HEK293 (cell line): ENCODE data around the gene ILK.

Experiments
- CTCF ChIA-PET: fragments of 350-600 bp; formaldehyde crosslinking; extraction: SDS; loops from one replicate; lab custom pipeline; 2021; ENCODE audit warnings: antibody characterized with exemption; lab: Yijun Ruan, JAX
- POLR2A ChIA-PET: fragments of 300-600 bp; formaldehyde crosslinking; extraction: SDS; loops from one replicate; lab custom pipeline; 2020; ENCODE audit warnings: antibody characterized with exemption, inconsistent platforms; lab: Yijun Ruan, JAX
- H3K27ac ChIP-seq: fragments of 200-500 bp; sonication (Bioruptor generic); 2 replicates; pipeline ENCODE4 v1.5.1; 2014; ENCODE audit warnings: low read depth, low read length, control low read depth, inconsistent platforms; ENCODE audit errors: extremely low read depth
- H3K36me3 ChIP-seq, 2 experiments: fragments of 200-500 bp in 1 of 2; sonication (Bioruptor generic) in 1 of 2; 1 replicate in 1 of 2; 2 replicates in 1 of 2; pipeline ENCODE4 v1.5.1; 2014 to 2017; ENCODE audit warnings: inconsistent platforms in 2 of 2, low read length in 2 of 2; ENCODE audit not compliant: control insufficient read depth in 2 of 2, insufficient read depth in 1 of 2
- H3K4me1 ChIP-seq: fragments of 200-500 bp; sonication (Bioruptor generic); 2 replicates; pipeline ENCODE4 v1.5.1; 2014; ENCODE audit warnings: mild to moderate bottlenecking, low read length, inconsistent platforms; ENCODE audit not compliant: control insufficient read depth, insufficient read depth
- H3K4me3 ChIP-seq: 2 replicates; pipeline ENCODE4 v1.5.1; 2011; ENCODE audit warnings: low read depth, mild to moderate bottlenecking, control low read depth, low read length, moderate library complexity
- H3K9me3 ChIP-seq: fragments of 200-500 bp; sonication (Bioruptor generic); 2 replicates; pipeline ENCODE4 v1.5.1; 2014; ENCODE audit warnings: low read depth, low read length, inconsistent platforms; ENCODE audit not compliant: control insufficient read depth, insufficient read depth
- EGR2 ChIP-seq: fragments of 450-650 bp; formaldehyde crosslinking; IDR thresholded peaks from 2 replicates; pipeline ENCODE4 v1.5.1; 2016; ENCODE audit warnings: low read depth, missing biosample characterization, missing genetic modification characterization
- MZF1 ChIP-seq: fragments of 450-650 bp; formaldehyde crosslinking; IDR thresholded peaks from 2 replicates; pipeline ENCODE4 v1.5.1; 2017; ENCODE audit warnings: missing biosample characterization, missing genetic modification characterization, borderline replicate concordance
- ZBTB11 ChIP-seq: fragments of 450-650 bp; formaldehyde crosslinking; conservative IDR thresholded peaks from 2 replicates; pipeline ENCODE4 v1.5.1; 2016; ENCODE audit warnings: low read depth, missing biosample characterization, missing genetic modification characterization
- ZFHX2 ChIP-seq: fragments of 450-650 bp; formaldehyde crosslinking; conservative IDR thresholded peaks from 2 replicates; pipeline ENCODE4 v1.5.1; 2016; ENCODE audit warnings: missing biosample characterization, missing genetic modification characterization
- ZNF155 ChIP-seq: fragments of 450-650 bp; formaldehyde crosslinking; IDR thresholded peaks from 2 replicates; pipeline ENCODE4 v1.5.1; 2016; ENCODE audit warnings: missing biosample characterization, missing genetic modification characterization
- ZNF169 ChIP-seq: fragments of 450-650 bp; formaldehyde crosslinking; IDR thresholded peaks from 2 replicates; pipeline ENCODE4 v1.5.1; 2016; ENCODE audit warnings: missing biosample characterization, missing genetic modification characterization
- ZNF302 ChIP-seq: fragments of 450-650 bp; formaldehyde crosslinking; IDR thresholded peaks from 2 replicates; pipeline ENCODE4 v1.5.1; 2016; ENCODE audit warnings: missing biosample characterization, missing genetic modification characterization, low read depth
- ZNF37A ChIP-seq: fragments of 450-650 bp; IDR thresholded peaks from 2 replicates; pipeline ENCODE4 v1.5.1; 2018; ENCODE audit warnings: missing biosample characterization, missing genetic modification characterization
- ZNF426 ChIP-seq: fragments of 450-650 bp; formaldehyde crosslinking; IDR thresholded peaks from 2 replicates; pipeline ENCODE4 v1.5.1; 2017; ENCODE audit warnings: missing biosample characterization, missing genetic modification characterization, mild to moderate bottlenecking, inconsistent platforms, moderate library complexity
- ZNF513 ChIP-seq: fragments of 450-650 bp; IDR thresholded peaks from 2 replicates; pipeline ENCODE4 v1.5.1; 2018; ENCODE audit warnings: missing biosample characterization, missing genetic modification characterization
- ZNF585B ChIP-seq: fragments of 450-650 bp; formaldehyde crosslinking; IDR thresholded peaks from 2 replicates; pipeline ENCODE4 v1.5.1; 2016; ENCODE audit warnings: missing biosample characterization, missing genetic modification characterization
- TF ChIP-seq, protein P1 (sequence below): fragments of 450-650 bp; formaldehyde crosslinking; IDR thresholded peaks from 2 replicates; pipeline ENCODE4 v1.5.1; 2016; ENCODE audit warnings: missing biosample characterization, missing genetic modification characterization
- TF ChIP-seq, protein P2 (sequence below): IDR thresholded peaks from 2 replicates; pipeline ENCODE4 v1.6.1; 2011; ENCODE audit warnings: mild to moderate bottlenecking, low read depth, low read length, borderline replicate concordance
- TF ChIP-seq, protein P3 (sequence below): fragments of 450-650 bp; formaldehyde crosslinking; IDR thresholded peaks from 2 replicates; pipeline ENCODE4 v1.5.1; 2016; ENCODE audit warnings: missing biosample characterization, missing genetic modification characterization, borderline replicate concordance

Gene ILK

DNA sequence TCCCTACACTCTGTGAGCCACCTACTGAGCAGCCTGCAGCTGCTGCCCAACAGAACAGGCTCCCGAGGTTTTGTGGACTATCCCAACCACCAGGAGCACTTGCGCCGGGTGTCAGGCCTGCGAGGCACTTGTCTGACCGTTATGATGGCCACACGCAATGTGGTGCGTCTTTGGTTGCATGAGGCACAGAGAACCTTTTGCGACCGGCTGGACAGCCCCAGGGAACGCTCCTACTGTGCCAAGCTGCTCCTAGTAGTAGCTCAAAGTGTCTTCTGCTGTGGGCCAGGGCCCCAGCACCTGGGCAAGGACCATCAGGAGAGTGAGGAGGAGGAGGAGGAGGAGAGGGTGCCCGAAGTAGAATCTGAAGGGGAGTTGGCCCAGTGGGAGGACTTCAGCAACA is 46.5 kb upstream of the ILK start (continued):
- TF ChIP-seq, protein P1, sequence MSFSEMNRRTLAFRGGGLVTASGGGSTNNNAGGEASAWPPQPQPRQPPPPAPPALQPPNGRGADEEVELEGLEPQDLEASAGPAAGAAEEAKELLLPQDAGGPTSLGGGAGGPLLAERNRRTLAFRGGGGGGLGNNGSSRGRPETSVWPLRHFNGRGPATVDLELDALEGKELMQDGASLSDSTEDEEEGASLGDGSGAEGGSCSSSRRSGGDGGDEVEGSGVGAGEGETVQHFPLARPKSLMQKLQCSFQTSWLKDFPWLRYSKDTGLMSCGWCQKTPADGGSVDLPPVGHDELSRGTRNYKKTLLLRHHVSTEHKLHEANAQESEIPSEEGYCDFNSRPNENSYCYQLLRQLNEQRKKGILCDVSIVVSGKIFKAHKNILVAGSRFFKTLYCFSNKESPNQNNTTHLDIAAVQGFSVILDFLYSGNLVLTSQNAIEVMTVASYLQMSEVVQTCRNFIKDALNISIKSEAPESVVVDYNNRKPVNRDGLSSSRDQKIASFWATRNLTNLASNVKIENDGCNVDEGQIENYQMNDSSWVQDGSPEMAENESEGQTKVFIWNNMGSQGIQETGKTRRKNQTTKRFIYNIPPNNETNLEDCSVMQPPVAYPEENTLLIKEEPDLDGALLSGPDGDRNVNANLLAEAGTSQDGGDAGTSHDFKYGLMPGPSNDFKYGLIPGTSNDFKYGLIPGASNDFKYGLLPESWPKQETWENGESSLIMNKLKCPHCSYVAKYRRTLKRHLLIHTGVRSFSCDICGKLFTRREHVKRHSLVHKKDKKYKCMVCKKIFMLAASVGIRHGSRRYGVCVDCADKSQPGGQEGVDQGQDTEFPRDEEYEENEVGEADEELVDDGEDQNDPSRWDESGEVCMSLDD (tag by site-specific recombination) = no peak
- TF ChIP-seq, all 188 proteins: peak for 0

GRCh38 chr11:6557761-6558674 is 45.6 kb upstream of the ILK start:
- ChIA-PET POLR2A (no interaction called here), CTCF (no interaction called here)
- Histone ChIP-seq H3K36me3 (peaks cover 0 to 10% of the 10 kb centered on the region in 2 experiments; a peak in 1 of 3 replicates), H3K27ac (no peak overlapping the region), H3K9me3 (no peaks in the 10 kb centered on the region), H3K4me1 (no peaks in the 10 kb centered on the region), H3K4me3 (no peak overlapping the region)
- TF ChIP-seq ZNF585B = no peak
- no peak for TF ChIP-seq ZFHX2 (tag by site-specific recombination)
- TF ChIP-seq, protein P2, sequence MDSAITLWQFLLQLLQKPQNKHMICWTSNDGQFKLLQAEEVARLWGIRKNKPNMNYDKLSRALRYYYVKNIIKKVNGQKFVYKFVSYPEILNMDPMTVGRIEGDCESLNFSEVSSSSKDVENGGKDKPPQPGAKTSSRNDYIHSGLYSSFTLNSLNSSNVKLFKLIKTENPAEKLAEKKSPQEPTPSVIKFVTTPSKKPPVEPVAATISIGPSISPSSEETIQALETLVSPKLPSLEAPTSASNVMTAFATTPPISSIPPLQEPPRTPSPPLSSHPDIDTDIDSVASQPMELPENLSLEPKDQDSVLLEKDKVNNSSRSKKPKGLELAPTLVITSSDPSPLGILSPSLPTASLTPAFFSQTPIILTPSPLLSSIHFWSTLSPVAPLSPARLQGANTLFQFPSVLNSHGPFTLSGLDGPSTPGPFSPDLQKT = no peak
- TF ChIP-seq ZNF155 = no peak
- TF ChIP-seq ZNF426 = no peak
- no peak for TF ChIP-seq ZNF37A
- TF ChIP-seq, protein P3, sequence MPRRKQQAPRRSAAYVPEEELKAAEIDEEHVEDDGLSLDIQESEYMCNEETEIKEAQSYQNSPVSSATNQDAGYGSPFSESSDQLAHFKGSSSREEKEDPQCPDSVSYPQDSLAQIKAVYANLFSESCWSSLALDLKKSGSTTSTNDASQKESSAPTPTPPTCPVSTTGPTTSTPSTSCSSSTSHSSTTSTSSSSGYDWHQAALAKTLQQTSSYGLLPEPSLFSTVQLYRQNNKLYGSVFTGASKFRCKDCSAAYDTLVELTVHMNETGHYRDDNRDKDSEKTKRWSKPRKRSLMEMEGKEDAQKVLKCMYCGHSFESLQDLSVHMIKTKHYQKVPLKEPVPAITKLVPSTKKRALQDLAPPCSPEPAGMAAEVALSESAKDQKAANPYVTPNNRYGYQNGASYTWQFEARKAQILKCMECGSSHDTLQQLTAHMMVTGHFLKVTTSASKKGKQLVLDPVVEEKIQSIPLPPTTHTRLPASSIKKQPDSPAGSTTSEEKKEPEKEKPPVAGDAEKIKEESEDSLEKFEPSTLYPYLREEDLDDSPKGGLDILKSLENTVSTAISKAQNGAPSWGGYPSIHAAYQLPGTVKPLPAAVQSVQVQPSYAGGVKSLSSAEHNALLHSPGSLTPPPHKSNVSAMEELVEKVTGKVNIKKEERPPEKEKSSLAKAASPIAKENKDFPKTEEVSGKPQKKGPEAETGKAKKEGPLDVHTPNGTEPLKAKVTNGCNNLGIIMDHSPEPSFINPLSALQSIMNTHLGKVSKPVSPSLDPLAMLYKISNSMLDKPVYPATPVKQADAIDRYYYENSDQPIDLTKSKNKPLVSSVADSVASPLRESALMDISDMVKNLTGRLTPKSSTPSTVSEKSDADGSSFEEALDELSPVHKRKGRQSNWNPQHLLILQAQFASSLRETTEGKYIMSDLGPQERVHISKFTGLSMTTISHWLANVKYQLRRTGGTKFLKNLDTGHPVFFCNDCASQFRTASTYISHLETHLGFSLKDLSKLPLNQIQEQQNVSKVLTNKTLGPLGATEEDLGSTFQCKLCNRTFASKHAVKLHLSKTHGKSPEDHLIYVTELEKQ (tag by site-specific recombination) = no peak
- TF ChIP-seq ZNF513 (tag by site-specific recombination) = no peak
- no peak for TF ChIP-seq ZNF169 (tag by site-specific recombination)

DNA sequence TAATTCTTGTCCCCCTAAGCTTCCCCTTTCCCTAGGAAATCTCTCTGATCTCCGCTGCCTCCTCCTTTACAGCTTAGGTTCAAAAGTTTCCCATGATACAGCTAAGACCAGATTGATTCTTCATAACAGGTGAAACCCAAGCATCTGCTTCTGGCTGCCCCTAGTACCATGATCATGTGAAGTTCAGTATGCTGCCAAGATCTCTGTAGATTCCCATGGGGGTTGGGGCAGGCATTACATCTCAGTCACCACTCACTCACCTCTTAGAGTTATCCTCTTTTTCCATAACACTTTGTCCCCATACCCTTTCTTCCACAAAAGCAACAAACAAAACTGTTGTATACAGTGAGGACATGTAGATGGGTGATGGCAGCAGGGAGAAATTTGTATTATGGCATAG is 44.2 kb upstream of the ILK start:
- Histone ChIP-seq H3K4me1 (no peaks in the 10 kb centered on the region), H3K9me3 (no peaks in the 10 kb centered on the region), H3K36me3 (peaks cover 0 to 10% of the 10 kb centered on the region in 2 experiments; a peak in 1 of 3 replicates), H3K4me3 (no peak overlapping the region)
- POLR2A ChIA-PET = interaction anchor here (0.6 kb wide), 1 partner anchor 44 kb away, joined by 3 read pairs; the partner anchor contains the start of genes ILK and RRP8
- TF ChIP-seq EGR2 (tag by site-specific recombination) = no peak
- no peak for TF ChIP-seq ZNF302 (tag by site-specific recombination)
- TF ChIP-seq ZBTB11 = no peak
- TF ChIP-seq MZF1 (tag by site-specific recombination) = no peak
- TF ChIP-seq, all 188 proteins: peak for 0
- H3K27ac ChIP-seq = no peak overlapping the region
- CTCF ChIA-PET = no interaction called here
